ENCODE data around the gene GRID2.

Gene GRID2

GRCh38 chr4:92814677-92815076, 510.9 kb downstream of the GRID2 start:
- no peak overlapping the region for H3K4me3 ChIP-seq (ENCODE audit: low read length)
- TF ChIP-seq CTCF (conservative IDR thresholded peaks at IDR 0.05; ENCODE audit: low read depth, low read length): no peak
- DNase-seq (ENCODE audit: low read depth): no peak

DNA sequence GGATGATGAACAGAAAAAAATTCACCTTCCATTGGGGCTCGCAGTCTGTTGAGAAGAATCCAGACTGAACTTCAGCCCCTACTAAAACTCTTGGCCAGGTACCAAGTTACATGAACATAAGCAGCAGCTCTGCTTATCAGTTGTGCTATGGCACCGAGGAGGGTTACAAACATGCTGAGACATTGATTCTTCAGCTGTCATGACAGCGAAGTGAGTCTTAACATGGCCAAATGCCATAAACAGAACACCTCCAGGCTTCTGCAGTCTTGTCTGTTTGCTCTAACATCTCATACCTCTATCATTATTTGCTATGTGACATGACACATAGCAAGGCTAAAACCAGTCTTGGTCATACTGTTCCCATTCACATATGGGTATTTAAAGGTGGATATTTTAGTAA, 521.5 kb downstream of the GRID2 start:
- no peak for TF ChIP-seq CTCF (conservative IDR thresholded peaks at IDR 0.05; ENCODE audit: low read depth, low read length)
- no peak overlapping the region for H3K4me3 ChIP-seq (ENCODE audit: low read length)
- no peak for DNase-seq (ENCODE audit: low read depth)

DNA sequence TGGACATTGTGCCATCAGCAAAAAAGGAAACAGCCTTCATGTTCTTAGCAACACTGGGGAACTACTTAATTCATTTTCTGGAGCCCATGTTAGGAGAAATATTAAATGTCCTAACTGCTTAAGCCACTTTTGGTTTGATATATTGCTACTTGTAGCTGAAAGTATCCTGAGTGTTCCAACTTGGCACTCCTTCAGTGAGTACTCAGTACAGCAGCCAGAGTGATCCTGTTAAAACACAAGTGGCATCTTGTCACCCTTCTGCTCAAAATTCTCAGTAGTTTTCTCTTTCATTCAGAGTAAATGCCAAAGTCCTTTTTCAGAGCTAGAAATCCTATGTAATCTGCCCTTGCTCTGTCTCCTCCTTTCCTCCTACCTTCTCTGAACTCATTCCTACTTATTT, 522.0 kb downstream of the GRID2 start:
- no peak overlapping the region for H3K4me3 ChIP-seq (ENCODE audit: low read length)

DNA sequence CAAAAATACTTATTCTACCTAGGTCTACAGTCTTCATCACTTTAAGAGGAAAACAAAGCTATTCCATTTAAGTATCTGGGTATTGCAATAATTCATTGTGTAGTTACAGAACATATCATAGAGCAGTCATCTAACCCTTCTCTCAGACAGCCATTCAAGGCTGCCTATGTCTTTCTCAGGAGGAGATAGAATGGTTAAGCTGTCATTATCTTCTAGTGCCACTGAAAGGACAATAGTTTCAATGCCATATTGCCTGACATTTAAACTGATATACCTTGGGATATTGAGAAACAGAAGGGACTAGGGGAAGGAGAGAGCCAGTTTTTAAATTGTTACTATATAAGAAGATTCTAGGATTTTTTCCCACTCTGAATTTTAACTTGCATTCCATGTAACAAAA, 527.0 kb downstream of the GRID2 start:
- no peak overlapping the region for H3K4me3 ChIP-seq (ENCODE audit: low read length)
- TF ChIP-seq CTCF (conservative IDR thresholded peaks at IDR 0.05; ENCODE audit: low read depth, low read length): no peak
- DNase-seq (ENCODE audit: low read depth): no peak

More for the DNA sequence above, 522.0 kb downstream of the GRID2 start:
- DNase-seq (ENCODE audit: low read depth): no peak
- no peak for TF ChIP-seq CTCF (conservative IDR thresholded peaks at IDR 0.05; ENCODE audit: low read depth, low read length)

GRCh38 chr4:92840880-92841279, 537.1 kb downstream of the GRID2 start:
- no peak overlapping the region for H3K4me3 ChIP-seq (ENCODE audit: low read length)
- TF ChIP-seq CTCF (conservative IDR thresholded peaks at IDR 0.05; ENCODE audit: low read depth, low read length): no peak
- DNase-seq (ENCODE audit: low read depth): no peak

- no peak for DNase-seq (ENCODE audit: low read depth)
- TF ChIP-seq CTCF (conservative IDR thresholded peaks at IDR 0.05; ENCODE audit: low read depth, low read length): no peak
- no peak overlapping the region for H3K4me3 ChIP-seq (ENCODE audit: low read length)
Observed at GRCh38 chr4:92843784-92844183, 540.0 kb downstream of the GRID2 start.

DNA sequence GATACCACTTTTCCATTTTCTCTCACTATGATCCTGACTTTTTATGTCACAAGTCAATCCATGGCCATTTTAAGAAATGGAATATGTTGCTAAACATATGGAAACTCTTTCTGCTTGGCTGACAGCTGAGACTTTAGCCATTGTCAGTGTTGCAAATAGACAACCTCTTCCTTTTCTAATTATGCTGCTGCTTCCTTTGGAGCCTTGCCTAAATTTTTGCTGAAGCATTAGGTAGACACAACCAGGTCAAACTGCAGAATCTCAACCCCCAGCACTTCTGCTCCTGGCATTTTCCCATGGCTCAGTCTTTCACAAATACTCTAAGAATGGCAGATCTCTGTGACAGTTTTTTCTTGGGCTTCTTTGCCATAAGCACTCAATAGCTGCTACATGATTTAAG, 543.3 kb downstream of the GRID2 start:
- no peak for TF ChIP-seq CTCF (conservative IDR thresholded peaks at IDR 0.05; ENCODE audit: low read depth, low read length)
- H3K4me3 ChIP-seq (ENCODE audit: low read length): no peak overlapping the region
- no peak for DNase-seq (ENCODE audit: low read depth)

Measured in retinal pigment epithelial cell (primary cell).